ENCODE data around the gene INPP4B. TPM values are rescaled to one million over a fixed set of nuclear protein-coding genes. Genes with fewer than 3 reads are reported as not detected.

The INPP4B gene
- polyA plus RNA-seq (2013, experiment 1 of 2), result 0.45 TPM
- 0.43 TPM for polyA plus RNA-seq (2013, experiment 2 of 2)

- H3K4me1 ChIP-seq (ENCODE audit: control insufficient read depth in 2 of 2, insufficient read depth in 1 of 2, low read depth in 1 of 2, low read length in 2 of 2), result peaks cover 5 to 9% of the 10 kb centered on the region in 2 donors
- peaks cover 0 to 30% (median 23%) of the 10 kb centered on the region in 3 experiments for H3K27me3 ChIP-seq (ENCODE audit: control insufficient read depth in 3 of 3, insufficient read depth in 3 of 3, low read depth in 1 of 3, low read length in 3 of 3)
- H3K4ac ChIP-seq (ENCODE audit: low read length), result no peak within 1 kb of the TSS
- H2BK120ac ChIP-seq (ENCODE audit: low read depth, low read length), result no peak within 1 kb of the TSS
- no peaks in the 10 kb centered on the region for H3K79me1 ChIP-seq (ENCODE audit: low read depth, low read length)
- no CpG with 5 or more reads among the region's 55 CpGs for WGBS, 2 donors (ENCODE audit: extremely low coverage in 2 of 2, insufficient read length in 2 of 2, insufficient replicate concordance in 1 of 2)
- H3K36me3 ChIP-seq (replicated peaks in 1 of 2; ENCODE audit: control insufficient read depth in 2 of 2, insufficient read depth in 2 of 2, low read length in 2 of 2), result no peaks in the 10 kb centered on the region
- peak within 1 kb of the TSS; percentile 98 for H3K4me2 ChIP-seq (ENCODE audit: insufficient read depth, low read length, poor library complexity, severe bottlenecking)
- no peaks in the 10 kb centered on the region for H3K9me3 ChIP-seq (replicated peaks in 1 of 2; ENCODE audit: control insufficient read depth in 2 of 2, insufficient read depth in 1 of 2, low read depth in 1 of 2, low read length in 2 of 2)
- H3K4me3 ChIP-seq (ENCODE audit: low read length in 2 of 2), result peak within 1 kb of the TSS; percentile 64 to 78
- peak within 1 kb of the TSS; percentile 17 for H4K8ac ChIP-seq (ENCODE audit: low read depth, low read length)
- H2BK12ac ChIP-seq (ENCODE audit: low read length), result no peak within 1 kb of the TSS
- H2AFZ ChIP-seq (ENCODE audit: low read length), result peak within 1 kb of the TSS; percentile 96
- DNase-seq (ENCODE audit: low spot score), result peak; percentile 47
- peak within 1 kb of the TSS; percentile 17 for H2BK15ac ChIP-seq (ENCODE audit: low read length)
- no peak within 1 kb of the TSS for H2AK5ac ChIP-seq (ENCODE audit: low read depth, low read length)
- peak within 1 kb of the TSS; percentile 92 for H3K18ac ChIP-seq (ENCODE audit: low read length)
- peak within 1 kb of the TSS; percentile 80 for H3K23ac ChIP-seq (ENCODE audit: low read depth, low read length, poor library complexity)
- H3K9ac ChIP-seq (ENCODE audit: low read depth, low read length, poor library complexity), result peak within 1 kb of the TSS; percentile 66
- peak within 1 kb of the TSS; percentile 66 for H2BK5ac ChIP-seq (ENCODE audit: low read length)
- no peak within 1 kb of the TSS for H3K27ac ChIP-seq (replicated peaks; ENCODE audit: low read length)
- no peak within 1 kb of the TSS for H4K91ac ChIP-seq (ENCODE audit: low read depth, low read length, poor library complexity)
- H3K14ac ChIP-seq (ENCODE audit: low read length), result peak within 1 kb of the TSS; percentile 56
Measured at GRCh38 chr4:142846108-142846728, at the start of gene INPP4B. INPP4B (minus strand) TSS chr4:142846301.

- H3K9me3 ChIP-seq (replicated peaks in 1 of 2; ENCODE audit: control insufficient read depth in 2 of 2, insufficient read depth in 1 of 2, low read depth in 1 of 2, low read length in 2 of 2), result peaks cover 4 to 7% of the 10 kb centered on the region in 2 donors
- H3K27ac ChIP-seq (replicated peaks; ENCODE audit: low read length), result no peak overlapping the region
- H3K14ac ChIP-seq (ENCODE audit: low read length), result no peak overlapping the region
- H4K91ac ChIP-seq (ENCODE audit: low read depth, low read length, poor library complexity), result no peak overlapping the region
- no CpG with 5 or more reads among the region's 3 CpGs for WGBS, 2 donors (ENCODE audit: extremely low coverage in 2 of 2, insufficient read length in 2 of 2, insufficient replicate concordance in 1 of 2)
- no peak overlapping the region for H2BK15ac ChIP-seq (ENCODE audit: low read length)
- H3K23ac ChIP-seq (ENCODE audit: low read depth, low read length, poor library complexity), result no peak overlapping the region
- no peak overlapping the region for H3K4ac ChIP-seq (ENCODE audit: low read length)
- H3K9ac ChIP-seq (ENCODE audit: low read depth, low read length, poor library complexity), result no peak overlapping the region
- DNase-seq (ENCODE audit: low spot score), result no peak
- no peak overlapping the region for H2BK5ac ChIP-seq (ENCODE audit: low read length)
- no peak overlapping the region for H4K8ac ChIP-seq (ENCODE audit: low read depth, low read length)
- no peak overlapping the region for H3K18ac ChIP-seq (ENCODE audit: low read length)
- H2BK120ac ChIP-seq (ENCODE audit: low read depth, low read length), result no peak overlapping the region
- no peak overlapping the region for H2AFZ ChIP-seq (ENCODE audit: low read length)
- H3K27me3 ChIP-seq (ENCODE audit: control insufficient read depth in 3 of 3, insufficient read depth in 3 of 3, low read depth in 1 of 3, low read length in 3 of 3), result no peaks in the 10 kb centered on the region
- H3K4me1 ChIP-seq (ENCODE audit: control insufficient read depth in 2 of 2, insufficient read depth in 1 of 2, low read depth in 1 of 2, low read length in 2 of 2), result no peaks in the 10 kb centered on the region
- H3K4me2 ChIP-seq (ENCODE audit: insufficient read depth, low read length, poor library complexity, severe bottlenecking), result no peak overlapping the region
- no peak overlapping the region for H2AK5ac ChIP-seq (ENCODE audit: low read depth, low read length)
- H3K4me3 ChIP-seq (ENCODE audit: low read length in 2 of 2), result no peak overlapping the region
- H2BK12ac ChIP-seq (ENCODE audit: low read length), result no peak overlapping the region
- no peaks in the 10 kb centered on the region for H3K36me3 ChIP-seq (replicated peaks in 1 of 2; ENCODE audit: control insufficient read depth in 2 of 2, insufficient read depth in 2 of 2, low read length in 2 of 2)
- no peaks in the 10 kb centered on the region for H3K79me1 ChIP-seq (ENCODE audit: low read depth, low read length)
Measured at GRCh38 chr4:142893012-142893411, 46.9 kb upstream of the INPP4B start.

- Histone ChIP-seq H2BK5ac (ENCODE audit: low read length) (no peak overlapping the region), H3K27ac (replicated peaks; ENCODE audit: low read length) (no peak overlapping the region), H3K4me2 (ENCODE audit: insufficient read depth, low read length, poor library complexity, severe bottlenecking) (no peak overlapping the region), H3K9me3 (replicated peaks in 1 of 2; ENCODE audit: control insufficient read depth in 2 of 2, insufficient read depth in 1 of 2, low read depth in 1 of 2, low read length in 2 of 2) (no peaks in the 10 kb centered on the region), H3K18ac (ENCODE audit: low read length) (no peak overlapping the region), H3K36me3 (replicated peaks in 1 of 2; ENCODE audit: control insufficient read depth in 2 of 2, insufficient read depth in 2 of 2, low read length in 2 of 2) (no peaks in the 10 kb centered on the region), H2AFZ (ENCODE audit: low read length) (no peak overlapping the region), H2BK15ac (ENCODE audit: low read length) (no peak overlapping the region), H2BK12ac (ENCODE audit: low read length) (no peak overlapping the region), H2AK5ac (ENCODE audit: low read depth, low read length) (no peak overlapping the region), H3K9ac (ENCODE audit: low read depth, low read length, poor library complexity) (no peak overlapping the region), H4K8ac (ENCODE audit: low read depth, low read length) (no peak overlapping the region), H2BK120ac (ENCODE audit: low read depth, low read length) (no peak overlapping the region), H3K23ac (ENCODE audit: low read depth, low read length, poor library complexity) (no peak overlapping the region), H3K79me1 (ENCODE audit: low read depth, low read length) (no peaks in the 10 kb centered on the region), H3K4ac (ENCODE audit: low read length) (no peak overlapping the region), H4K91ac (ENCODE audit: low read depth, low read length, poor library complexity) (no peak overlapping the region), H3K4me3 (ENCODE audit: low read length in 2 of 2) (no peak overlapping the region), H3K4me1 (ENCODE audit: control insufficient read depth in 2 of 2, insufficient read depth in 1 of 2, low read depth in 1 of 2, low read length in 2 of 2) (peaks cover 0 to 4% of the 10 kb centered on the region in 2 donors), H3K27me3 (ENCODE audit: control insufficient read depth in 3 of 3, insufficient read depth in 3 of 3, low read depth in 1 of 3, low read length in 3 of 3) (no peaks in the 10 kb centered on the region), H3K14ac (ENCODE audit: low read length) (no peak overlapping the region)
- DNase-seq (ENCODE audit: low spot score), result no peak
- no CpG with 5 or more reads among the region's 5 CpGs for WGBS, 2 donors (ENCODE audit: extremely low coverage in 2 of 2, insufficient read length in 2 of 2, insufficient replicate concordance in 1 of 2)
Measured at GRCh38 chr4:142886566-142886965, 40.5 kb upstream of the INPP4B start.

- no peaks in the 10 kb centered on the region for H3K79me1 ChIP-seq (ENCODE audit: low read depth, low read length)
- no peak overlapping the region for H3K18ac ChIP-seq (ENCODE audit: low read length)
- H2BK120ac ChIP-seq (ENCODE audit: low read depth, low read length), result no peak overlapping the region
- no peak overlapping the region for H3K9ac ChIP-seq (ENCODE audit: low read depth, low read length, poor library complexity)
- no peak overlapping the region for H3K4me3 ChIP-seq (ENCODE audit: low read length in 2 of 2)
- no peak overlapping the region for H3K4ac ChIP-seq (ENCODE audit: low read length)
- no peaks in the 10 kb centered on the region for H3K9me3 ChIP-seq (replicated peaks in 1 of 2; ENCODE audit: control insufficient read depth in 2 of 2, insufficient read depth in 1 of 2, low read depth in 1 of 2, low read length in 2 of 2)
- H3K36me3 ChIP-seq (replicated peaks in 1 of 2; ENCODE audit: control insufficient read depth in 2 of 2, insufficient read depth in 2 of 2, low read length in 2 of 2), result no peaks in the 10 kb centered on the region
- no peak overlapping the region for H4K8ac ChIP-seq (ENCODE audit: low read depth, low read length)
- no peak overlapping the region for H2AFZ ChIP-seq (ENCODE audit: low read length)
- H4K91ac ChIP-seq (ENCODE audit: low read depth, low read length, poor library complexity), result no peak overlapping the region
- no peaks in the 10 kb centered on the region for H3K27me3 ChIP-seq (ENCODE audit: control insufficient read depth in 3 of 3, insufficient read depth in 3 of 3, low read depth in 1 of 3, low read length in 3 of 3)
- peaks cover 0 to 4% of the 10 kb centered on the region in 2 donors for H3K4me1 ChIP-seq (ENCODE audit: control insufficient read depth in 2 of 2, insufficient read depth in 1 of 2, low read depth in 1 of 2, low read length in 2 of 2)
- H3K4me2 ChIP-seq (ENCODE audit: insufficient read depth, low read length, poor library complexity, severe bottlenecking), result no peak overlapping the region
- no peak overlapping the region for H2BK5ac ChIP-seq (ENCODE audit: low read length)
- no peak overlapping the region for H2BK12ac ChIP-seq (ENCODE audit: low read length)
- DNase-seq (ENCODE audit: low spot score), result no peak
- no peak overlapping the region for H2AK5ac ChIP-seq (ENCODE audit: low read depth, low read length)
- H3K23ac ChIP-seq (ENCODE audit: low read depth, low read length, poor library complexity), result no peak overlapping the region
- no peak overlapping the region for H2BK15ac ChIP-seq (ENCODE audit: low read length)
- WGBS, 2 donors (ENCODE audit: extremely low coverage in 2 of 2, insufficient read length in 2 of 2, insufficient replicate concordance in 1 of 2), result no CpG with 5 or more reads among the region's 4 CpGs
- no peak overlapping the region for H3K14ac ChIP-seq (ENCODE audit: low read length)
- no peak overlapping the region for H3K27ac ChIP-seq (replicated peaks; ENCODE audit: low read length)
Measured at GRCh38 chr4:142883040-142883832, 37.1 kb upstream of the INPP4B start.
